ENCODE measurements around the gene OR2AT4.
"Not testable (repeated sequence)": the region's sequence is repeated elsewhere in the genome, so short reads cannot be mapped to it uniquely, and the experiment has no call there.

The OR2AT4 gene

GRCh38 chr11:75105462-75105925 lies 8.8 kb upstream of the OR2AT4 start:
- no peak overlapping the region for H3K4me3 ChIP-seq (ENCODE audit: low read depth, low read length)
- DNase-seq (ENCODE audit: low read depth): peak; percentile 58
- TF ChIP-seq CTCF (conservative IDR thresholded peaks at IDR 0.05; ENCODE audit: low read depth, low read length): no peak

- peak; percentile 56 for DNase-seq (ENCODE audit: low read depth)
- no peak for TF ChIP-seq CTCF (conservative IDR thresholded peaks at IDR 0.05; ENCODE audit: low read depth, low read length)
- no peak overlapping the region for H3K4me3 ChIP-seq (ENCODE audit: low read depth, low read length)
Observed at GRCh38 chr11:75103380-75104026, 6.8 kb upstream of the OR2AT4 start.

- no peak for DNase-seq (ENCODE audit: low read depth)
- no peak for TF ChIP-seq CTCF (conservative IDR thresholded peaks at IDR 0.05; ENCODE audit: low read depth, low read length)
Observed at GRCh38 chr11:75101424-75102128, 4.9 kb upstream of the OR2AT4 start.

GRCh38 chr11:75100314-75100713 lies 3.6 kb upstream of the OR2AT4 start:
- no peak overlapping the region for H3K4me3 ChIP-seq (ENCODE audit: low read depth, low read length)
- DNase-seq (ENCODE audit: low read depth): peak; percentile 47

More at GRCh38 chr11:75101424-75102128, 4.9 kb upstream of the OR2AT4 start:
- no peak overlapping the region for H3K4me3 ChIP-seq (ENCODE audit: low read depth, low read length)

GRCh38 chr11:75099635-75100034 lies 3.0 kb upstream of the OR2AT4 start:
- no peak for DNase-seq (ENCODE audit: low read depth)
- no peak for TF ChIP-seq CTCF (conservative IDR thresholded peaks at IDR 0.05; ENCODE audit: low read depth, low read length)

More at GRCh38 chr11:75100314-75100713, 3.6 kb upstream of the OR2AT4 start:
- no peak for TF ChIP-seq CTCF (conservative IDR thresholded peaks at IDR 0.05; ENCODE audit: low read depth, low read length)

GRCh38 chr11:75098835-75099439 lies 2.3 kb upstream of the OR2AT4 start:
- DNase-seq (ENCODE audit: low read depth); H3K4me3 ChIP-seq (ENCODE audit: low read depth, low read length): not testable (repeated sequence)

More at GRCh38 chr11:75099635-75100034, 3.0 kb upstream of the OR2AT4 start:
- no peak overlapping the region for H3K4me3 ChIP-seq (ENCODE audit: low read depth, low read length)

GRCh38 chr11:75098181-75098580 lies 1.5 kb upstream of the OR2AT4 start:
- H3K4me3 ChIP-seq (ENCODE audit: low read depth, low read length); DNase-seq (ENCODE audit: low read depth): not testable (repeated sequence)
